ENCODE measurements around the gene CNIH4.
"Not testable (repeated sequence)": the region's sequence is repeated elsewhere in the genome, so short reads cannot be mapped to it uniquely, and the experiment has no call there.

The CNIH4 gene

GRCh38 chr1:224425279-224425884 lies 68.7 kb downstream of the CNIH4 start:
- H3K9me3 ChIP-seq (ENCODE audit: low read depth, low read length), result no peaks in the 10 kb centered on the region
- TF ChIP-seq EZH2 (IDR thresholded peaks at IDR 0.05), result no peak
- TF ChIP-seq FOXP2 (optimal IDR thresholded peaks at IDR 0.05; ENCODE audit: control extremely low read depth, extremely low read length, insufficient read depth), result no peak
- H3K27ac ChIP-seq, result peak overlapping the region; percentile 45; the same call in 1 of the 2 replicates
- DNase-seq (ENCODE audit: low read depth, low spot score), result no peak
- no peak overlapping the region for H3K9ac ChIP-seq (ENCODE audit: insufficient read length)
- H3K4me3 ChIP-seq, result no peak overlapping the region
- peaks cover 91% of the 10 kb centered on the region for H3K36me3 ChIP-seq (ENCODE audit: insufficient read depth, low read length)

DNA sequence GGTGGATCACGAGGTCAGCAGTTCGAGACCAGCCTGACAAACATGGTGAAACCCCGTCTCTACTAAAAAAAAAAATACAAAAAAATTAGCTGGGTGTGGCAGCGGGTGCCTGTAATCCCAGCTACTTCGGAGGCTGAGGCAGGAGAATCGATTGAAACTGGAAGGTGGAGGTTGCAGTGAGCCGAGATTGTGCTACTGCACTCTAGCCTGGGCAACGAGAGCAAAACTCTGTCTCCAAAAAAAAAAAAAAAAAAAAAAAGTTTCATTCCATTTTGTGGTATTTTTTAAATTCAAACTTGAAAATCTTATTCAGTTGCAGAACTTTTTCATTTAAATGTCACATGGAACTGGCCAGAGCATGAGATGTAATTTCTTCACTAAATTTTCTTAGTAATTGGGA lies 70.2 kb downstream of the CNIH4 start:
- not testable (repeated sequence) for H3K27ac ChIP-seq; H3K9ac ChIP-seq (ENCODE audit: insufficient read length); DNase-seq (ENCODE audit: low read depth, low spot score); H3K9me3 ChIP-seq (ENCODE audit: low read depth, low read length); H3K4me3 ChIP-seq
- peaks cover 85% of the 10 kb centered on the region for H3K36me3 ChIP-seq (ENCODE audit: insufficient read depth, low read length)

- no peaks in the 10 kb centered on the region for H3K9me3 ChIP-seq (ENCODE audit: low read depth, low read length)
- H3K9ac ChIP-seq (ENCODE audit: insufficient read length), result no peak overlapping the region
- DNase-seq (ENCODE audit: low read depth, low spot score), result no peak
- TF ChIP-seq FOXP2 (optimal IDR thresholded peaks at IDR 0.05; ENCODE audit: control extremely low read depth, extremely low read length, insufficient read depth) (no peak), POLR2AphosphoS5 (IDR thresholded peaks at IDR 0.05; ENCODE audit: borderline replicate concordance, low read depth, low read length) (no peak), EZH2 (IDR thresholded peaks at IDR 0.05) (no peak)
- no peak overlapping the region for H3K4me3 ChIP-seq
- H3K27ac ChIP-seq, result peak overlapping the region; percentile 9; the same call in 1 of the 2 replicates
- peaks cover 81% of the 10 kb centered on the region for H3K36me3 ChIP-seq (ENCODE audit: insufficient read depth, low read length)
Measured at GRCh38 chr1:224427346-224427745, 70.7 kb downstream of the CNIH4 start.

DNA sequence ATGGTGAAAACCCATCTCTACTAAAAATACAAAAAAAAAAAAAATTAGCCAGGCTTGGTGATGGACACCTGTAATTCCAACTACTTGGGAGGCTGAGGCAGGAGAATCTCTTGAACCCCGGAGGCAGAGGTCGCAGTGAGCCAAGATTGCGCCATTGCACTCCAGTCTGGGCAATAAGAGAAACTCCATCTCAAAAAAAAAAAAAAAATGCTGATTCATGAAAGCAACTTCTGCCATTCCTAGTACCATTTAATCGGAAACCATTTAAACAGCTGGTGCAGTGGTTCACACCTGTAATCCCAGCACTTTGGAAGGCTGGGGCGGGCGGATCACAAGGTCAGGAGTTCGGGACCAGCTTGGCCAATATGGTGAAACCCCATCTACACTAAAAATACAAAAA lies 72.0 kb downstream of the CNIH4 start:
- not testable (repeated sequence) for DNase-seq (ENCODE audit: low read depth, low spot score); H3K9ac ChIP-seq (ENCODE audit: insufficient read length); H3K27ac ChIP-seq; H3K4me3 ChIP-seq; H3K9me3 ChIP-seq (ENCODE audit: low read depth, low read length)
- peaks cover 67% of the 10 kb centered on the region for H3K36me3 ChIP-seq (ENCODE audit: insufficient read depth, low read length)
